Liver (tissue), 9 donors: ENCODE results near the gene MYO3B. TPM values are rescaled to one million over a fixed set of nuclear protein-coding genes. Genes with fewer than 3 reads are reported as not detected.

Source experiments
- DNase-seq: peaks from one replicate; pipeline ENCODE4 v3.0.0-alpha.2; 2017; ENCODE audit warnings: low spot score
- H3K27ac ChIP-seq, 2 donors: one replicate each; pipeline ENCODE4 v1.7.0; 2013; ENCODE audit warnings: inconsistent platforms in 2 of 2, low read length in 2 of 2, control low read depth in 1 of 2, low read depth in 1 of 2, mild to moderate bottlenecking in 1 of 2
- H3K27me3 ChIP-seq, 4 donors: one replicate each; pipeline versions ENCODE4 v1.6.1 to v1.7.0; 2013; ENCODE audit warnings: low read length in 3 of 4, inconsistent platforms in 1 of 4, mild to moderate bottlenecking in 1 of 4, moderate library complexity in 1 of 4; ENCODE audit not compliant: control insufficient read depth in 4 of 4, insufficient read depth in 4 of 4
- H3K36me3 ChIP-seq, 4 donors: one replicate each; pipeline versions ENCODE4 v1.6.1 to v1.7.0; 2013; ENCODE audit warnings: low read length in 3 of 4, mild to moderate bottlenecking in 3 of 4, low read depth in 1 of 4, moderate library complexity in 1 of 4; ENCODE audit not compliant: control insufficient read depth in 4 of 4, insufficient read depth in 3 of 4
- H3K4me1 ChIP-seq, 4 donors: one replicate each; pipeline versions ENCODE4 v1.6.1 to v1.7.0; 2013; ENCODE audit warnings: low read length in 3 of 4, mild to moderate bottlenecking in 3 of 4, moderate library complexity in 1 of 4; ENCODE audit not compliant: control insufficient read depth in 4 of 4, insufficient read depth in 4 of 4
- H3K4me3 ChIP-seq, 3 donors: one replicate each; pipeline versions ENCODE4 v1.6.1 to v1.7.0; 2013; ENCODE audit warnings: low read length in 3 of 3, control low read depth in 1 of 3, low read depth in 1 of 3, mild to moderate bottlenecking in 1 of 3
- H3K9ac ChIP-seq, 2 donors: one replicate each; pipeline ENCODE4 v1.7.0; 2013; ENCODE audit warnings: low read length in 2 of 2, mild to moderate bottlenecking in 2 of 2, moderate library complexity in 2 of 2, control low read depth in 1 of 2, low read depth in 1 of 2
- H3K9me3 ChIP-seq, 4 donors: one replicate each; pipeline versions ENCODE4 v1.6.1 to v1.7.0; 2013; ENCODE audit warnings: low read length in 3 of 4; ENCODE audit not compliant: control insufficient read depth in 4 of 4
- CTCF ChIP-seq: fragments of 150-350 bp; IDR thresholded peaks from 2 replicates; pipeline ENCODE4 v1.5.1; 2017; ENCODE audit warnings: improper control_type of control experiment, low read depth, low read length; ENCODE audit not compliant: missing input control
- EGR1 ChIP-seq, 2 donors: IDR thresholded peaks; 2 replicates each; pipeline ENCODE4 v1.6.1; 2016 to 2018; ENCODE audit warnings: antibody characterized with exemption in 2 of 2, low read depth in 2 of 2
- FOXA1 ChIP-seq: IDR thresholded peaks from 2 replicates; pipeline ENCODE4 v1.6.1; 2016; ENCODE audit warnings: antibody characterized with exemption
- FOXA2 ChIP-seq: IDR thresholded peaks from 2 replicates; pipeline ENCODE4 v1.6.1; 2016; ENCODE audit warnings: antibody characterized with exemption
- GABPA ChIP-seq, 2 donors: IDR thresholded peaks in 1 of 2; conservative IDR thresholded peaks in 1 of 2; 2 replicates each; pipeline ENCODE4 v1.6.1; 2016; ENCODE audit warnings: antibody characterized with exemption in 2 of 2, mild to moderate bottlenecking in 1 of 2, moderate library complexity in 1 of 2
- HNF4A ChIP-seq, 2 donors: conservative IDR thresholded peaks; 2 replicates each; pipeline ENCODE4 v1.6.1; 2016; ENCODE audit warnings: antibody characterized with exemption in 2 of 2, mild to moderate bottlenecking in 2 of 2
- JUND ChIP-seq, 2 donors: IDR thresholded peaks; 2 replicates each; pipeline ENCODE4 v1.6.1; 2016; ENCODE audit warnings: antibody characterized with exemption in 2 of 2
- RAD21 ChIP-seq, 2 donors: IDR thresholded peaks; 2 replicates each; pipeline ENCODE4 v1.6.1; 2016; ENCODE audit warnings: antibody characterized with exemption in 2 of 2, mild to moderate bottlenecking in 2 of 2
- RXRA ChIP-seq, 2 donors: IDR thresholded peaks; 2 replicates each; pipeline ENCODE4 v1.6.1; 2017 to 2018; ENCODE audit warnings: antibody characterized with exemption in 2 of 2, mild to moderate bottlenecking in 1 of 2
- TAF1 ChIP-seq: conservative IDR thresholded peaks from 2 replicates; pipeline ENCODE4 v1.6.1; 2016; ENCODE audit warnings: antibody characterized with exemption, mild to moderate bottlenecking
- YY1 ChIP-seq: IDR thresholded peaks from 2 replicates; pipeline ENCODE4 v1.6.1; 2016; ENCODE audit warnings: antibody characterized with exemption, mild to moderate bottlenecking
- ZBTB33 ChIP-seq: IDR thresholded peaks from 2 replicates; pipeline ENCODE4 v1.6.1; 2016; ENCODE audit warnings: antibody characterized with exemption
- WGBS: extraction: QIAGEN DNeasy Blood & Tissue Kit; methylation state at CpG from one replicate; pipeline ENCODE4 v1.1.7; 2013; 5-methylcytosine and 5-hydroxymethylcytosine counted together
- polyA plus RNA-seq, 2 donors: library from polyadenylated mRNA; stranded (reverse) in 1 of 2; unstranded in 1 of 2; fragments of 200-250 nt in 1 of 2; fragments of >200 nt in 1 of 2; fragmentation: Nextera tagmentation in 1 of 2; extraction: Ambion mirVana in 1 of 2; gene quantifications; one replicate each; pipeline versions ENCODE4 v1.2.1 to v1.2.3, GENCODE V29; 2013 to 2015
- total RNA-seq, 2 donors: library from RNA; depleted of rRNA; stranded (reverse); fragments of >200 nt; gene quantifications; one replicate each; pipeline ENCODE4 v1.2.3, GENCODE V29; 2014
- TF ChIP-seq, protein P1 (sequence below): IDR thresholded peaks from 2 replicates; pipeline ENCODE4 v1.6.1; 2016; ENCODE audit warnings: antibody characterized with exemption
- TF ChIP-seq, protein P2 (sequence below): IDR thresholded peaks from 2 replicates; pipeline ENCODE4 v1.6.1; 2016; ENCODE audit warnings: antibody characterized with exemption, mild to moderate bottlenecking
- donor health status: healthy.
- donor health status: healthy.
- donor health status: healthy.
- donor health status: healthy.
- donor health status: healthy.

Gene MYO3B
- total and polyA plus RNA-seq, 4 donors, result under 0.01 to 0.05 TPM; not detected in 2

DNA sequence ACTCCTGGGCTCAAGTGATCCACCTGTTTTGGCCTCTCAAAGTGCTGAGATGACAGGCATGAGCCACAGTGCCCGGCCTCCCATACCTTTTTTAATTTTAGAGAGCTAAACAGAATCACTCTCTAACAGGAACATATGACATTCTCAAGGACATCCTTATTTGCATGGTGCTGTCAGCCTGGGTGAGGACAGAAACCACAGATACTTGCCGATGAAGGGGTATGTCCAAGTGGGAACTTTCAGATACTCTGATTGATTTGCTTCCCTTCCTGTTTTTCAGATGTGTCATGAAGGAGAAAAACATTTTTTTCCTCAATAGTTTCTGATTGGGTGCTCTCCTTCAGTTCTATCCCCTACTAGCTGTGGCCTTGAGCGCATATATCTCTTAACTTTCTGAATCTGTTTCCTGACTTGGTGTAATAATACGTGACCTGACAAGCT is 49.6 kb downstream of the MYO3B start:
- Histone ChIP-seq H3K4me3 (no peak overlapping the region), H3K4me1 (no peaks in the 10 kb centered on the region), H3K9me3 (no peaks in the 10 kb centered on the region), H3K27ac (no peak overlapping the region), H3K9ac (no peak overlapping the region), H3K27me3 (no peaks in the 10 kb centered on the region), H3K36me3 (no peaks in the 10 kb centered on the region)
- no peak for DNase-seq
- TF ChIP-seq RXRA (IDR thresholded peaks at IDR 0.05) (no peak), GABPA (IDR thresholded peaks at IDR 0.05 in 1 of 2, conservative IDR thresholded peaks at IDR 0.05 in 1 of 2) (no peak), TAF1 (no peak), FOXA2 (no peak), ZBTB33 (no peak), EGR1 (IDR thresholded peaks at IDR 0.05; ENCODE audit: low read depth in 2 of 2) (no peak), RAD21 (IDR thresholded peaks at IDR 0.05) (no peak), HNF4A (conservative IDR thresholded peaks at IDR 0.05) (no peak)
- TF ChIP-seq, protein P1, sequence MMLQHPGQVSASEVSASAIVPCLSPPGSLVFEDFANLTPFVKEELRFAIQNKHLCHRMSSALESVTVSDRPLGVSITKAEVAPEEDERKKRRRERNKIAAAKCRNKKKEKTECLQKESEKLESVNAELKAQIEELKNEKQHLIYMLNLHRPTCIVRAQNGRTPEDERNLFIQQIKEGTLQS, result no peak
- WGBS, result 75% methylated on average over 4 of the region's 4 CpGs

DNA sequence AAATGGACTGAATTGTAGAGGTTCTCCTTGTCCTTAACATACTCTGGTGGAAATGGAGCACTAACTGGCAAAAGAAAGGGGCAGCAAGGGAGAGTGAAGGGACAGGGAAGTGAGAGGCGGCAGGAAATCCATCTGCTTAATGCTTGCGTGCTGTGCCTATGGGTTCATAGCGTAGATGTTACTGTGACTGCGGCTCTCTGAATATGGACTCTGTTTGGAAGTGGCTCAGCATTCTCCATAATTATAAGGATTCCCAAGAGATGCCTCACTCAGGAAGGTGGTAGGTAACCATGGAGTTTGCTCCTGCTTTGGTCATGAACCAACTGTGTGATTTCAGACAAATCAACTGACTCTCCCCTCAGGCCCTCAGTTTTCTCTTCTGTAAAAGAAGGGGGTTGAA is 50.0 kb downstream of the MYO3B start:
- no peak overlapping the region for H3K4me3 ChIP-seq
- TF ChIP-seq FOXA1 (no peak), HNF4A (conservative IDR thresholded peaks at IDR 0.05) (no peak), CTCF (no peak), FOXA2 (no peak), ZBTB33 (no peak), EGR1 (IDR thresholded peaks at IDR 0.05; ENCODE audit: low read depth in 2 of 2) (no peak), GABPA (IDR thresholded peaks at IDR 0.05 in 1 of 2, conservative IDR thresholded peaks at IDR 0.05 in 1 of 2) (no peak), YY1 (no peak), RAD21 (IDR thresholded peaks at IDR 0.05) (no peak), RXRA (IDR thresholded peaks at IDR 0.05) (no peak), JUND (IDR thresholded peaks at IDR 0.05) (no peak)
- TF ChIP-seq, protein P2, sequence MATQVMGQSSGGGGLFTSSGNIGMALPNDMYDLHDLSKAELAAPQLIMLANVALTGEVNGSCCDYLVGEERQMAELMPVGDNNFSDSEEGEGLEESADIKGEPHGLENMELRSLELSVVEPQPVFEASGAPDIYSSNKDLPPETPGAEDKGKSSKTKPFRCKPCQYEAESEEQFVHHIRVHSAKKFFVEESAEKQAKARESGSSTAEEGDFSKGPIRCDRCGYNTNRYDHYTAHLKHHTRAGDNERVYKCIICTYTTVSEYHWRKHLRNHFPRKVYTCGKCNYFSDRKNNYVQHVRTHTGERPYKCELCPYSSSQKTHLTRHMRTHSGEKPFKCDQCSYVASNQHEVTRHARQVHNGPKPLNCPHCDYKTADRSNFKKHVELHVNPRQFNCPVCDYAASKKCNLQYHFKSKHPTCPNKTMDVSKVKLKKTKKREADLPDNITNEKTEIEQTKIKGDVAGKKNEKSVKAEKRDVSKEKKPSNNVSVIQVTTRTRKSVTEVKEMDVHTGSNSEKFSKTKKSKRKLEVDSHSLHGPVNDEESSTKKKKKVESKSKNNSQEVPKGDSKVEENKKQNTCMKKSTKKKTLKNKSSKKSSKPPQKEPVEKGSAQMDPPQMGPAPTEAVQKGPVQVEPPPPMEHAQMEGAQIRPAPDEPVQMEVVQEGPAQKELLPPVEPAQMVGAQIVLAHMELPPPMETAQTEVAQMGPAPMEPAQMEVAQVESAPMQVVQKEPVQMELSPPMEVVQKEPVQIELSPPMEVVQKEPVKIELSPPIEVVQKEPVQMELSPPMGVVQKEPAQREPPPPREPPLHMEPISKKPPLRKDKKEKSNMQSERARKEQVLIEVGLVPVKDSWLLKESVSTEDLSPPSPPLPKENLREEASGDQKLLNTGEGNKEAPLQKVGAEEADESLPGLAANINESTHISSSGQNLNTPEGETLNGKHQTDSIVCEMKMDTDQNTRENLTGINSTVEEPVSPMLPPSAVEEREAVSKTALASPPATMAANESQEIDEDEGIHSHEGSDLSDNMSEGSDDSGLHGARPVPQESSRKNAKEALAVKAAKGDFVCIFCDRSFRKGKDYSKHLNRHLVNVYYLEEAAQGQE, result no peak
- H3K27ac ChIP-seq, result no peak overlapping the region
- H3K36me3 ChIP-seq, result no peaks in the 10 kb centered on the region
- DNase-seq, result no peak
- 81% methylated on average over 4 of the region's 4 CpGs for WGBS
- H3K27me3 ChIP-seq, result no peaks in the 10 kb centered on the region
- H3K4me1 ChIP-seq, result no peaks in the 10 kb centered on the region
- H3K9ac ChIP-seq, result no peak overlapping the region
- no peaks in the 10 kb centered on the region for H3K9me3 ChIP-seq
